Measurements from ENCODE around the gene PCNX2. TPM values are rescaled to one million over a fixed set of nuclear protein-coding genes. Genes with fewer than 3 reads are reported as not detected.
"Not testable (repeated sequence)": the region's sequence is repeated elsewhere in the genome, so short reads cannot be mapped to it uniquely, and the experiment has no call there.

PCNX2 gene
- total and polyA plus RNA-seq, 12 donors = 0.29 to 3.1 (median 1.6) TPM

DNA sequence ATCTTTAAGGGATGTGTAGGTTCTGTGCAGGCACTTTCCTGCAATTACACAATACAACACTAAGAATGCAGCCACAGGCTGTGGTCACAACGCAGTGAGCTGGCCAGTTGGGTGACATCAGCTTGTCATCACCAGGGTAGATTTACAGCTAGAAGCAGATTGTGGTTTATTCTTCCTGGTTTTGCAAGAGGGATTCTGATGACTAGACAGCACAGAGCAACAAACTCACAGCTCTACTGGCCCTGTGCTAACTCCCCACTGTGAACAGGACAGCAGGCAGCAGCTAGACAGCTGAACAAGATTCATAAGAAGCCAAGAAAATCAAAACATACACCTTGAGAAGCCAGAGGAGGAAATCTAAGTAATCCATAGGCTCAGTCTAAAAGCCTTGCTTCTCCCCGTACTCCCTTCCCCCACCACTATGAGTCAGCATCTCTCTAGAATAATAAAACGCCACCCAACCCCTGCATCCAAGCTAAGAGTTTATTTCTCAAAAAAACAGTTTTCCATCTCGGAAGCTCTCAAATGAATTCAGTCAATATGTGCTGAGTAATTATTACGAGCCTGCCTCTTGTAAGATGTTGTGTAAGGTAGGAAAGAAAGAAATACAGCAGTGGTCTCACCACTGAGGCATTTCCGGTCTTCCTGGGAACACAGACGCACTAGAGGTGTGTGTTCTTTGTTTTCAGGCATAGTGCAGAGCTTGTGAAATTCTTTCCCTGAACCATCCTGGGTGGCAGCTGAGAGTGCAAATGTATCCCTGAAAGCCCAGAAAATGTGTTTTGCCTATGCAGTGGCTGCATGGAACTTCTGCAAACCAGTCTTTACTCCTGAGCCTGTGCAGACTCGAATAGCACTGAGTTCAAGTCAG lies 182.3 kb downstream of the PCNX2 start:
- peak; percentile 45 to 70 for DNase-seq
- H3K4me1 ChIP-seq = peaks cover 6 to 39% (median 25%) of the 10 kb centered on the region in 9 donors

DNA sequence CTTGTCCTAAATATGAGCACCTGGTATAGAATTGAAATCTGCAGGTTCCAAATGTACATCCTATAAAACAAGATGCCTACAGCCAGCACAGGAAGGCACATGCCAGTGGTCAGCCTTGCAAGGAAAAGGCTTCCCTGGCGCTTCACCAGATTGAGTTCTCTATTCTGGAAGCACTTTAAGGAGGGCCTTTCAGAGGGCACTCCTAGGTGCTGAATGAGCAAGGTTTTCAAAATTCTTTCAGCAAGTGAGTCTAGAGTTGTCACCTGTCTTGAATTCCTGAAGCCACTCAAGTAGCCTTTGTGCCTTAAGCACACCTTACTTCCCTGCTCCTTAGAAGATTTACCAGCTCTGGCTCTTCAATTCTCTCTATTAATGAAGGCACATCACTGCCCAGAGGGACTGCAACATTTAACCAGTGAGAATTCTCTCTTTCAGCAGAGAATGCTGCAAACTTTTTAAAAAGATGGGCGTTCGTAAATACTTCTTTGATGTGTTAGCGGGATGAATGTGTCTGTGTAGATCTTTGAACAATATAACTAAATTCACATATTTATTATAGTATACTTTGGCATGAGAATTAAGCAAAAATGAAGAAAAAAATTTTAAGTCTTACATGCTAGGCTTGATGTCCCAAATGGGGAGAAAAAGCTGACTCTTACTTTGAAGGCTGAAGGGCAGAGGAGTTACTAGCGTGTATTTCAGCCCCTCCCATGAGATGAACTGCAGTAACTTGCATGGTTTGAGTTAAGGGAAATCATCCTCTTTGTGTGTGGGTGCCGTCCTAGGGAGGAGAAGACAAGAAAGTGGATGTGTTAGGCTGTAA lies 183.1 kb downstream of the PCNX2 start:
- DNase-seq (no peak), ATAC-seq (peak in 4 of 8 donors; percentile 14 to 50 (median 36))
- 74 to 83% methylated on average over 6 of the region's 6 CpGs for WGBS, 2 donors
- Histone ChIP-seq H3K27ac (peak overlapping the region in 9 of 10 donors; percentile 22 to 90 (median 67)), H3K27me3 (no peaks in the 10 kb centered on the region), H3K4me1 (peaks cover 6 to 47% (median 31%) of the 10 kb centered on the region in 9 donors), H3K36me3 (no peaks in the 10 kb centered on the region), H3K9me3 (no peaks in the 10 kb centered on the region), H3K4me3 (peak overlapping the region in 1 of 10 donors; percentile 5)
- intact Hi-C loops (cut with DNase I) = no loop called here
- TF ChIP-seq, protein P1, sequence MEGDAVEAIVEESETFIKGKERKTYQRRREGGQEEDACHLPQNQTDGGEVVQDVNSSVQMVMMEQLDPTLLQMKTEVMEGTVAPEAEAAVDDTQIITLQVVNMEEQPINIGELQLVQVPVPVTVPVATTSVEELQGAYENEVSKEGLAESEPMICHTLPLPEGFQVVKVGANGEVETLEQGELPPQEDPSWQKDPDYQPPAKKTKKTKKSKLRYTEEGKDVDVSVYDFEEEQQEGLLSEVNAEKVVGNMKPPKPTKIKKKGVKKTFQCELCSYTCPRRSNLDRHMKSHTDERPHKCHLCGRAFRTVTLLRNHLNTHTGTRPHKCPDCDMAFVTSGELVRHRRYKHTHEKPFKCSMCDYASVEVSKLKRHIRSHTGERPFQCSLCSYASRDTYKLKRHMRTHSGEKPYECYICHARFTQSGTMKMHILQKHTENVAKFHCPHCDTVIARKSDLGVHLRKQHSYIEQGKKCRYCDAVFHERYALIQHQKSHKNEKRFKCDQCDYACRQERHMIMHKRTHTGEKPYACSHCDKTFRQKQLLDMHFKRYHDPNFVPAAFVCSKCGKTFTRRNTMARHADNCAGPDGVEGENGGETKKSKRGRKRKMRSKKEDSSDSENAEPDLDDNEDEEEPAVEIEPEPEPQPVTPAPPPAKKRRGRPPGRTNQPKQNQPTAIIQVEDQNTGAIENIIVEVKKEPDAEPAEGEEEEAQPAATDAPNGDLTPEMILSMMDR (IDR thresholded peaks at IDR 0.05) = no peak

More for the DNA sequence above, 182.3 kb downstream of the PCNX2 start:
- Histone ChIP-seq H3K4me3 (peak overlapping the region in 2 of 10 donors; percentile 5), H3K27me3 (no peaks in the 10 kb centered on the region), H3K36me3 (no peaks in the 10 kb centered on the region), H3K27ac (peak overlapping the region; percentile 22 to 90 (median 62)), H3K9me3 (no peaks in the 10 kb centered on the region)
- TF ChIP-seq, protein P1 (IDR thresholded peaks at IDR 0.05) = no peak
- peak; percentile 83 to 98 (median 92) for ATAC-seq
- 38 to 48% methylated on average over 8 of the region's 8 CpGs for WGBS, 2 donors
- intact Hi-C loops (cut with DNase I) = no loop called here

DNA sequence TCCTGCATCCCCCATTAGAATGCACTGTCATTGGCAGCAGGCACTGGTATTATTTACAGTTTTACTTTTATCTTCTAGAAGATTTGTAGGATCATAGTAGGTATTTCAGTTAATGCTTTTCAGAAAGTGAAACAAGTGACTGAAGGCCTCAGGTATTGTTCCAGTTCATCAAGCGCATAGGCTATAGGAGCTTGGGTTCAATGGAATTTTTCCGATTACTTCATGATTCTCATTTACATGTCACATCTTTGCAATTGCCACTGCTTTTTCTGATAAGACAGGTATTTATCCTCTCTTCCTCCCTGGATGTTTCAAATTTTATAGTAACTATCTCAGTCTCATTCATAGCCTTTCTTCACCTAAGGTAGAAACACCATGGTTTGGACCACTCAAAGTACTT lies 183.8 kb downstream of the PCNX2 start:
- Histone ChIP-seq H3K36me3 (no peaks in the 10 kb centered on the region), H3K9me3 (no peaks in the 10 kb centered on the region), H3K27me3 (no peaks in the 10 kb centered on the region), H3K4me3 (no peak overlapping the region), H3K4me1 (peaks cover 6 to 50% (median 32%) of the 10 kb centered on the region in 9 donors), H3K27ac (peak overlapping the region in 1 of 10 donors; percentile 90)
- 99 to 100% methylated on average over 2 of the region's 2 CpGs for WGBS, 2 donors
- intact Hi-C loops (cut with DNase I) = no loop called here
- TF ChIP-seq, protein P1 (IDR thresholded peaks at IDR 0.05) = no peak
- ATAC-seq (no peak), DNase-seq (no peak)

DNA sequence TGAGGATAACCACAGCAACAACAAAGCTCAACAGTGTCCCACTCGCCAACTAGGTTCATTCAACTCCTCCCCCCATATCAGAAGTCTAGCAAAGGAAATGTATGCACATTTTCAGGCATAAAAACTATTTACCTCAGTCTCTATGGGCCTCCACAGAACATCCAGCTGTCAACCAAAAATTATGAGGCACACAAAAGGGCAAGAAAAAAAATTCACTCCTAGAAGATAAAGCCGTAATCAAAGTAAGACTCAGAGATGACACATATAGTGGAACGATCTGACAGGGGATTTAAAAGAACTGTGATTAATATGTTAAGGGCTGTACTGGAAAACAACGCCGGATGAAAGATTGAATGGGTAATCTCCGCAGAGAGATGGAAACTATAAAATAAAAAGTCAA lies 186.4 kb downstream of the PCNX2 start:
- no peaks in the 10 kb centered on the region for H3K9me3 ChIP-seq
- TF ChIP-seq, protein P1 (IDR thresholded peaks at IDR 0.05) = no peak
- no peak overlapping the region for H3K27ac ChIP-seq
- peaks cover 6 to 35% (median 21%) of the 10 kb centered on the region in 9 donors for H3K4me1 ChIP-seq
- ATAC-seq (no peak), DNase-seq (no peak)
- H3K4me3 ChIP-seq = no peak overlapping the region
- WGBS, 2 donors = 86 to 91% methylated on average over 6 of the region's 6 CpGs
- intact Hi-C loops (cut with DNase I) = no loop called here
- no peaks in the 10 kb centered on the region for H3K36me3 ChIP-seq
- no peaks in the 10 kb centered on the region for H3K27me3 ChIP-seq

DNA sequence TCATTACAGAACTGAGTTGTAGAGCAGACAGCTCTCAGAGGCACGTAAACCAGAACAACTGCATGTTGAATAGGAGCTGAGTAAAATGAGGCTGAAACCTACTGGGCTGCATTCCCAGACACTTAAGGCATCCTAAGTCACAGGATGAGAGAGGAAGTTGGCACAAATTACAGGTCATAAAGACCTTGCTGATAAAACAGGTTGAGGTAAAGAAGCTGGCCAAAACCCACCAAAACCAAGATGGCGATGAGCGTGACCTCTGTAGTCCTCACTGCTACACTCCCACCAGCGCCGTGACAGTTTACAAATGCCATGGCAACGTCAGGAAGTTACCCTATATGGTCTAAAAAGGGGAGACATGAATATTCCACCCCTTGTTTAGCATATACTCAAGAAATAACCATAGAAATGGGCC lies 187.8 kb downstream of the PCNX2 start:
- intact Hi-C loops (cut with DNase I); H3K27me3 ChIP-seq: not testable (repeated sequence)

More for the DNA sequence above, 187.8 kb downstream of the PCNX2 start:
- 75 to 79% methylated on average over 6 of the region's 6 CpGs for WGBS, 2 donors
- ATAC-seq = peak in 3 of 8 donors; percentile 42 to 60 (median 57)
- not testable (repeated sequence) for H3K36me3 ChIP-seq, H3K9me3 ChIP-seq, H3K4me3 ChIP-seq, DNase-seq
- peak overlapping the region in 2 of 10 donors; percentile 33 to 34 for H3K27ac ChIP-seq
- H3K4me1 ChIP-seq = peaks cover 0 to 22% (median 10%) of the 10 kb centered on the region in 9 donors
